GM12864 (cell line): ENCODE measurements around the gene BRD3.
"Not testable (repeated sequence)": the region's sequence is repeated elsewhere in the genome, so short reads cannot be mapped to it uniquely, and the experiment has no call there.

Experiments used
- DNase-seq: peaks from one replicate; pipeline ENCODE4 v3.0.0-alpha.2; 2011; ENCODE audit warnings: low read depth
- H3K4me3 ChIP-seq: 2 replicates; pipeline ENCODE4 v1.5.1; 2011; ENCODE audit warnings: mild to moderate bottlenecking, low read depth, low read length, control low read depth
- TF ChIP-seq, protein P1 (sequence below): IDR thresholded peaks from 2 replicates; pipeline ENCODE4 v1.5.1; 2011; ENCODE audit warnings: low read depth, mild to moderate bottlenecking, moderate library complexity, low read length, control low read depth, inconsistent platforms; ENCODE audit errors: missing control alignments

BRD3 gene

DNA sequence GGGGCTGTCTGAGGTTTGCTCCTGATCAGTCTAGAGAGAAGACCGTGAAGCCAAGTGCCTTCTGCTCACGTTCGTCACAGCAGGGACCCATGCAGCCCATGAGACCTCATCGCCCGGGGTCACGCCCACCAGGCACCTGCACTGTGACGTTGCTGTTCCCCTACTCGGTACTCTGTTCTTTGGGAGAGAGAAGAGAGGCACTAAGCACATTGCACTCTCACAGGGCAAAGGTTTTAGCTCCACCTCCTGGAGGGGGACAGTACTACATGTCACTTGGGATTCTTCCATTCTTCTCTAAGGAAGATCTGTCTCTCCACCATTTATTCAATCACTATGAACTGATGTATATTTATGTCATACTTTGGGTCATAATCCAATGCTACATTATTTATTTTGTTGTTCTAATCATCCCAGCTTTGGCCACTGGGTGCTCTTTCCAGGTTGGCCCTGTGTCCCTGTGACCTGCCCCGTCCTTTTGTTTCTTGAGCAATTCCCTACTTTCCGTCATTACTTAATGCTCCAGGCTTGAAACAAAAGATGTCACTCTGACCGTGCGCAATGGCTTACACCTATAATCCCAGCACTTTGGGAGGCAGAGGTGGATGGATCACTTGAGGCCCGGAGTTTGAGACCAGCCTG lies 31.4 kb upstream of the BRD3 start:
- peak; percentile 18 for DNase-seq
- H3K4me3 ChIP-seq = no peak overlapping the region
- TF ChIP-seq, protein P1, sequence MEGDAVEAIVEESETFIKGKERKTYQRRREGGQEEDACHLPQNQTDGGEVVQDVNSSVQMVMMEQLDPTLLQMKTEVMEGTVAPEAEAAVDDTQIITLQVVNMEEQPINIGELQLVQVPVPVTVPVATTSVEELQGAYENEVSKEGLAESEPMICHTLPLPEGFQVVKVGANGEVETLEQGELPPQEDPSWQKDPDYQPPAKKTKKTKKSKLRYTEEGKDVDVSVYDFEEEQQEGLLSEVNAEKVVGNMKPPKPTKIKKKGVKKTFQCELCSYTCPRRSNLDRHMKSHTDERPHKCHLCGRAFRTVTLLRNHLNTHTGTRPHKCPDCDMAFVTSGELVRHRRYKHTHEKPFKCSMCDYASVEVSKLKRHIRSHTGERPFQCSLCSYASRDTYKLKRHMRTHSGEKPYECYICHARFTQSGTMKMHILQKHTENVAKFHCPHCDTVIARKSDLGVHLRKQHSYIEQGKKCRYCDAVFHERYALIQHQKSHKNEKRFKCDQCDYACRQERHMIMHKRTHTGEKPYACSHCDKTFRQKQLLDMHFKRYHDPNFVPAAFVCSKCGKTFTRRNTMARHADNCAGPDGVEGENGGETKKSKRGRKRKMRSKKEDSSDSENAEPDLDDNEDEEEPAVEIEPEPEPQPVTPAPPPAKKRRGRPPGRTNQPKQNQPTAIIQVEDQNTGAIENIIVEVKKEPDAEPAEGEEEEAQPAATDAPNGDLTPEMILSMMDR = peak; percentile 94

DNA sequence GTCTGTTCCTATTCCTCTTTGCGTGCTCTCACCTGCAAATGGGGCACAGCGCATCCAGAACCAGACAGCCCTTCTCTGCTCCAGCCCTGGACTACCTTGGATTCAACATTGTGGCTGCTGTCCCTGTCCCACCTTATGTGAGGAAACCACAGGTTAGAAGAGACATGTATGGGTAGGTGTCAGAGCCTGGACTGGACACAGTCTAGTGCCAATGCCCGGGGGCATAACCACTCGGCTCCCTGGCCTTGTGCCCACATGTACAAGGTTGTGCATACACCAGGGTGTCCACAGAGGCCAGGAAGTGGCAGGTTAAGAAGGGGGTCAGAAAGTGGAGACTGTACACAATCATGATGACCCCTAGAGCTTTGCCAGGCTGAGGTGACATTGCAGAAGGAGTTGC lies 22.1 kb upstream of the BRD3 start:
- TF ChIP-seq, protein P1 = no peak
- no peak overlapping the region for H3K4me3 ChIP-seq
- DNase-seq = no peak

DNA sequence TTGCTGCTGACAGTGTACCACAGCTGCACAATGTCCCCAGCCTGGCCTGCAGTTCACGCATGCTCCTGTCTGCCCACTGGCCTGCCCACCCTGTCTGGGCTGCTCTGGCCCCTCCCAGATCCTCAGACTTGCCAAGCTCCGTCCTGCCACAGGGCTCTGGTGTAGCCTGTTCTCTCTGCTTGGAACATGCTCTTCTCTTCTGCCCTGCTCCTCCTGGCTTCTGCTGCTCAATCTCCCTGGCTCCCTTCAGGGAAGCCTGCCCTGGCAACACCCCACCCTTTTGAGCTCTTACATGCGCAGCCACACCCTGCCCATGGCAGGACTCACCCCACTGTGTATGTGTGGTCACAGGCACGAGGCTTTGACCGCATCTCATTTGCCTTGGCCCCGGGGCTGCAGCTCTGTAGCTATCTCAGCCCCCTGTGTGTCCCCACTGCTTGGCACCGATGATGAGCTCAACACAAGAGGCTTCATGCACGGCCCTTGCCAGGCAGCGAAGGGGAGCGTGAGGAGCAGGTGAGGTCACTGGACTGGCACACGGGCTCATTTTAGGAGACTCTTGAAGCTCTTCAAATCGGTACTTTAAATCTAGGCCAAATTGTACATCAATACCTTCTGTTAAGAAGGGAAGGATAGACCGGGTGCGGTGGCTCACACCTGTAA lies 20.4 kb upstream of the BRD3 start:
- no peak for DNase-seq
- no peak overlapping the region for H3K4me3 ChIP-seq
- TF ChIP-seq, protein P1 = no peak

DNA sequence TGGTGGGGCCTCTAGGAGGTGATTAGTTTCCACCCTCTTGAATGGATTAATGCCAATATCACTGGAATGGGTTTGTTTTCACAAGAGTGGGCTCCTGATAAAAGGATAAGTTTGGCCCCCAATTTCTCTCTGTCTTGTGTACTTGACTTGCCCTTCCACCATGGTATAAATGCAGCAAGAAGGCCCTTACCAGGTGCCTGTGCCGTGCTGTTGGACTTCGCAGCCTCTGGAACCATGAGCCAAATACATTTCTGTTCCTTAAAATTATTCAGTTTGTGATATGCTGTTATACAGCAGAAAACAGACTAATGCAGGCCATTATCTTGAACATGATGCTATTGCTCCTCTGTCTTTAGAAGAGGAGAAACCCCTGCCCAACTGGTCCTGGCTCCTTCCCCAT lies 17.8 kb upstream of the BRD3 start:
- TF ChIP-seq, protein P1 = no peak
- no peak for DNase-seq
- no peak overlapping the region for H3K4me3 ChIP-seq

DNA sequence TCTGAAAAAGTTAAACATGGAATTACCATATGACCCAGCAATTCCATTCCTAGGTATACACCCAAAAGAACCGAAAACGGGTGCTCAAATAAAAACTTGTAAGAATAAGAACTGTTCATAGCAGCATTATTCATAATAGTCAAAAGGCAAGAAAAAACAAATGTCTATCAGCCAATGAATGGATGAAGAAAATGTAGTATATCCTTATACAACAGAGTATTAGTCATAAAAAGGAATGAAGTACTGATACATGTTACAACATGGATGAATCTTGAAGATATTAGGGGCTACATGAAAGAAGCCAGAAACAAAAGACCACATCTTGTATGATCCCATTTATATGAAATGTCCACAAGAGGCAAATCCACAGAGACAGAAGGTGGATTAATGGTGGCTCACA lies 15.6 kb upstream of the BRD3 start:
- TF ChIP-seq, protein P1 = no peak

DNA sequence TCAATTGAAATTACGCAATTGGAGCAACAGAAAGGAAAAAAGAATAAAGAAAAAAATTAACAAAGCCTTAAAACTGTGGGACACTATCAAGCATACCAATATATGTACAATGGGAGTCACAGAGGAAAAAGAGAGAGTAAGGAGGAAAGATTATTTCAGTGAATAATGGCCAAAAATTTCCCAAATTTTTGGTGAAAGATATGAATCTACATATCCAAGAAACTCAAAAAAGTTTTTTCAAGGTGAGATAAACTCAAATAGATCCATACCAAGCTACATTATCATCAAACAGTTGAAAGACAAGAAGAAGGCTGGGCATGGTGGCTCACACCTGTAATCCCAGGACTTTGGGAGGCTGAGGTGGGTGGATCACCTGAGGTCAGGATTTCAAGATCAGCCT lies 8.8 kb upstream of the BRD3 start:
- no peak for DNase-seq
- H3K4me3 ChIP-seq = no peak overlapping the region
- TF ChIP-seq, protein P1 = no peak

More for the DNA sequence above, 15.6 kb upstream of the BRD3 start:
- DNase-seq = no peak
- H3K4me3 ChIP-seq = no peak overlapping the region

DNA sequence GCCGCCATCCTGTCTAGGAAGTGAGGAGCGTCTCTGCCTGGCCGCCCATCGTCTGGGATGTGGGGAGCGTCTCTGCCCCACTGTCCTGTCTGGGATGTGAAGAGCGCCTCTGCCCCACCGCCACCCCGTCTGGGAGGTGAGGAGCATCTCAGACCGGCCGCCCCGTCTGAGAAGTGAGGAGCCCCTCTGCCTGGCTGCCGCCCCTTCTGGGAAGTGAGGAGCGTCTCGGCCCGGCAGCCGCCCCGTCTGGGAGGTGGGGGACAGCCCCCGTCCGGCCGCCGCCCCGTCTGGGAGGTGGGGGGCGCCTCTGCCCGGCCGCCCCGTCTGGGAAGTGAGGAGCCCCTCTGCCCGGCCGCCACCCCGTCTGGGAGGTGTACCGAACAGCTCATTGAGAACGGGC lies 7.9 kb upstream of the BRD3 start:
- H3K4me3 ChIP-seq, DNase-seq: not testable (repeated sequence)
